Measurements from ENCODE around the gene DNAH7.
"Not testable (repeated sequence)": the region's sequence is repeated elsewhere in the genome, so short reads cannot be mapped to it uniquely, and the experiment has no call there.

Gene DNAH7

GRCh38 chr2:195967336-195967735, 101.3 kb downstream of the DNAH7 start:
- DNase-seq (ENCODE audit: low read depth) = no peak

GRCh38 chr2:195961873-195962272, 106.8 kb downstream of the DNAH7 start:
- no peak for DNase-seq (ENCODE audit: low read depth)

GRCh38 chr2:195959341-195959740, 109.3 kb downstream of the DNAH7 start:
- DNase-seq (ENCODE audit: low read depth) = no peak

GRCh38 chr2:195956725-195957124, 111.9 kb downstream of the DNAH7 start:
- DNase-seq (ENCODE audit: low read depth) = no peak

GRCh38 chr2:195945056-195945455, 123.6 kb downstream of the DNAH7 start:
- DNase-seq (ENCODE audit: low read depth) = no peak

- DNase-seq (ENCODE audit: low read depth) = no peak
These were observed 131.5 kb downstream of the DNAH7 start for GRCh38 chr2:195937176-195937575.

- no peak for DNase-seq (ENCODE audit: low read depth)
These were observed 134.2 kb downstream of the DNAH7 start for GRCh38 chr2:195934484-195934883.

- DNase-seq (ENCODE audit: low read depth) = no peak
These were observed 139.1 kb downstream of the DNAH7 start for GRCh38 chr2:195929531-195929930.

- DNase-seq (ENCODE audit: low read depth) = no peak
These were observed 143.5 kb downstream of the DNAH7 start for GRCh38 chr2:195925120-195925519.

- DNase-seq (ENCODE audit: low read depth) = no peak
These were observed 144.7 kb downstream of the DNAH7 start for GRCh38 chr2:195923889-195924288.

GRCh38 chr2:195917021-195917600, 151.5 kb downstream of the DNAH7 start:
- not testable (repeated sequence) for DNase-seq (ENCODE audit: low read depth)

GRCh38 chr2:195912079-195912478, 156.6 kb downstream of the DNAH7 start:
- DNase-seq (ENCODE audit: low read depth) = no peak

GRCh38 chr2:195910570-195910969, 158.1 kb downstream of the DNAH7 start:
- DNase-seq (ENCODE audit: low read depth) = no peak

GRCh38 chr2:195909926-195910325, 158.7 kb downstream of the DNAH7 start:
- DNase-seq (ENCODE audit: low read depth) = no peak

GRCh38 chr2:195907474-195907873, 161.2 kb downstream of the DNAH7 start:
- no peak for DNase-seq (ENCODE audit: low read depth)

- DNase-seq (ENCODE audit: low read depth) = no peak
These were observed 164.7 kb downstream of the DNAH7 start for GRCh38 chr2:195903956-195904355.

- no peak for DNase-seq (ENCODE audit: low read depth)
These were observed 165.8 kb downstream of the DNAH7 start for GRCh38 chr2:195902857-195903256.

GRCh38 chr2:195899226-195899625, 169.4 kb downstream of the DNAH7 start:
- DNase-seq (ENCODE audit: low read depth) = no peak

GRCh38 chr2:195898505-195899191, 170.0 kb downstream of the DNAH7 start:
- peak; percentile 93 for DNase-seq (ENCODE audit: low read depth)

- no peak for DNase-seq (ENCODE audit: low read depth)
These were observed 177.6 kb downstream of the DNAH7 start for GRCh38 chr2:195891081-195891480.

GRCh38 chr2:195879153-195879552, 189.5 kb downstream of the DNAH7 start:
- DNase-seq (ENCODE audit: low read depth) = no peak

GRCh38 chr2:195871326-195871725, 197.3 kb downstream of the DNAH7 start:
- DNase-seq (ENCODE audit: low read depth) = no peak

GRCh38 chr2:195864316-195864715, 204.3 kb downstream of the DNAH7 start:
- no peak for DNase-seq (ENCODE audit: low read depth)

GRCh38 chr2:195863564-195863963, 205.1 kb downstream of the DNAH7 start:
- no peak for DNase-seq (ENCODE audit: low read depth)

Measured in GM04503 (cell line).